ENCODE results near the gene AHDC1. TPM values are rescaled to one million over a fixed set of nuclear protein-coding genes. Genes with fewer than 3 reads are reported as not detected.
A peak's percentile ranks its signal among the peaks of the same experiment; 100 is the strongest.

Gene AHDC1, protein sequence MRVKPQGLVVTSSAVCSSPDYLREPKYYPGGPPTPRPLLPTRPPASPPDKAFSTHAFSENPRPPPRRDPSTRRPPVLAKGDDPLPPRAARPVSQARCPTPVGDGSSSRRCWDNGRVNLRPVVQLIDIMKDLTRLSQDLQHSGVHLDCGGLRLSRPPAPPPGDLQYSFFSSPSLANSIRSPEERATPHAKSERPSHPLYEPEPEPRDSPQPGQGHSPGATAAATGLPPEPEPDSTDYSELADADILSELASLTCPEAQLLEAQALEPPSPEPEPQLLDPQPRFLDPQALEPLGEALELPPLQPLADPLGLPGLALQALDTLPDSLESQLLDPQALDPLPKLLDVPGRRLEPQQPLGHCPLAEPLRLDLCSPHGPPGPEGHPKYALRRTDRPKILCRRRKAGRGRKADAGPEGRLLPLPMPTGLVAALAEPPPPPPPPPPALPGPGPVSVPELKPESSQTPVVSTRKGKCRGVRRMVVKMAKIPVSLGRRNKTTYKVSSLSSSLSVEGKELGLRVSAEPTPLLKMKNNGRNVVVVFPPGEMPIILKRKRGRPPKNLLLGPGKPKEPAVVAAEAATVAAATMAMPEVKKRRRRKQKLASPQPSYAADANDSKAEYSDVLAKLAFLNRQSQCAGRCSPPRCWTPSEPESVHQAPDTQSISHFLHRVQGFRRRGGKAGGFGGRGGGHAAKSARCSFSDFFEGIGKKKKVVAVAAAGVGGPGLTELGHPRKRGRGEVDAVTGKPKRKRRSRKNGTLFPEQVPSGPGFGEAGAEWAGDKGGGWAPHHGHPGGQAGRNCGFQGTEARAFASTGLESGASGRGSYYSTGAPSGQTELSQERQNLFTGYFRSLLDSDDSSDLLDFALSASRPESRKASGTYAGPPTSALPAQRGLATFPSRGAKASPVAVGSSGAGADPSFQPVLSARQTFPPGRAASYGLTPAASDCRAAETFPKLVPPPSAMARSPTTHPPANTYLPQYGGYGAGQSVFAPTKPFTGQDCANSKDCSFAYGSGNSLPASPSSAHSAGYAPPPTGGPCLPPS (N-terminal part only)
- total RNA-seq, result 4.2 TPM
- polyA plus RNA-seq, result 22.6 TPM
- long read RNA-seq, donor 1, result 0 reads
- long read RNA-seq, donor 2, partial matches to known transcripts, result 33 of 33 reads
- long read RNA-seq, donor 2, other reads (novel, unspliced or antisense), result 0 of 33 reads
- long read RNA-seq, donor 3, partial matches to known transcripts, result 17 of 18 reads
- long read RNA-seq, donor 3, other reads (novel, unspliced or antisense), result 0 of 18 reads
- long read RNA-seq, donor 4, partial matches to known transcripts, result 11 of 11 reads
- long read RNA-seq, donor 4, other reads (novel, unspliced or antisense), result 0 of 11 reads
- long read RNA-seq, donor 5, partial matches to known transcripts, result 18 of 24 reads
- long read RNA-seq, donor 5, other reads (novel, unspliced or antisense), result 6 of 24 reads
- long read RNA-seq, donor 6, partial matches to known transcripts, result 5 of 6 reads
- long read RNA-seq, donor 6, other reads (novel, unspliced or antisense), result 0 of 6 reads
- long read RNA-seq, donor 7, partial matches to known transcripts, result 18 of 24 reads
- long read RNA-seq, donor 7, other reads (novel, unspliced or antisense), result 6 of 24 reads
- long read RNA-seq, donor 8, partial matches to known transcripts, result 9 of 9 reads
- long read RNA-seq, donor 8, other reads (novel, unspliced or antisense), result 0 of 9 reads
- long read RNA-seq, donor 9, partial matches to known transcripts, result 6 of 6 reads
- long read RNA-seq, donor 9, other reads (novel, unspliced or antisense), result 0 of 6 reads
- long read RNA-seq, donor 10, partial matches to known transcripts, result 15 of 16 reads
- long read RNA-seq, donor 10, other reads (novel, unspliced or antisense), result 0 of 16 reads

DNA sequence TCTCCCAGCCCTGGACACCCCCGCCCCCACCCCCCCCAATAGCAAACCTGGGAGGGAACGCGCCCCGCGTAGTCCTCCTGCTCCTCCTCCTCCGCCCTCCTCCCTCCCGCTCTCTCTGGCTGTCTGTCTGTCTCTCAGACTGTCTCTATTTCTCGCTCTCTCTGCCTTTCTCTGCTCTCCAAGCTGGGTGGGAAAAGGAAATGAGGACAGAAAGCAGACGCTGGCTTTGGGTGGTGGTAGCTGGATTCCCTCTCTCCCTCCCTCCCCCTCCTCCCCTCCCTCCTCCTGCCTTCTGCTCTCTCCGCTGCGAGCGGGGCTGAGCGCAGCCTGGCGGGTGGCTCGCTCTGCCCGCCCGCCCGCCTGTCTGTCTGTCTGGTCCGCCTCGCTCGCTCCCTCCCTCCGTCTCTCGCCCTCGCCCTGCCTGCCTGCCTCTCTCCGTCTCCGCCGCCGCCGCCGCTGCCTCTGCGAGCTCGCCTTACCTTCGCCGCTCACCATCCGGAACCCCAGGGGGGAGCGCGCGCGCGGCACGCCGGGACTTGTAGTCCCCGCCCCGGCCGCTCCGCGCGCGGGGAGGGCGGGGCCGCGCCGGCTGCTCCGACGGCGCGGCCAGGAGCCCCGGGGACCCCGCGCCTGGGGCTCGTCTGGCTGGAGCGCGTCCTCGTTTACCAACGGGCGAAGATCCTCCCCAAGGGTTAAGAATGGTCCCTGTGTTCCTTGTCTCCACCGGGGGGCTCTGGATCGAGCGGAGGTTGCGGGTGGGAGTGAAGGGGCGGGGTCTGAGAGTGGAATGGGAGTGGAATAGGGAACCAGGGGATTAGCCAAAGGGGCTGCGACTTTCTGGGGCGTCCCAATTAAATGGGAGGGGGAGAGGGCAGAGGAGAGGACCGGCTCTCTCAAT, at the start of gene AHDC1:
Gene AHDC1 (minus strand): TSS at position 464 of the 898 bp plus-strand sequence. CDS start 52,029 bp downstream, outside the sequence.
- H3K4me1 ChIP-seq (ENCODE audit: control insufficient read depth in 2 of 2, insufficient read depth in 2 of 2, low read length in 2 of 2), result peaks cover 43 to 86% of the 10 kb centered on the region in 2 donors
- H3K36me3 ChIP-seq (ENCODE audit: control insufficient read depth in 2 of 2, insufficient read depth in 2 of 2, low read length in 1 of 2), result no peaks in the 10 kb centered on the region
- peak within 1 kb of the TSS; percentile 93 to 98 for H3K27ac ChIP-seq (ENCODE audit: low read depth in 1 of 2, low read length in 1 of 2)
- peak in 8 of 9 donors; percentile 74 to 96 (median 90) for DNase-seq (ENCODE audit: low read depth in 6 of 9, low spot score in 9 of 9)
- H3K4me3 ChIP-seq (ENCODE audit: low read length in 2 of 2), result peak within 1 kb of the TSS; percentile 72 to 80
- no peaks in the 10 kb centered on the region for H3K27me3 ChIP-seq (ENCODE audit: control insufficient read depth in 2 of 2, insufficient read depth in 1 of 2, low read length in 1 of 2)
- under 1% methylated on average over 74 of the region's 74 CpGs for WGBS
- H3K9me3 ChIP-seq (ENCODE audit: control insufficient read depth in 2 of 2, insufficient read depth in 1 of 2, low read length in 1 of 2), result peaks cover 0 to 2% of the 10 kb centered on the region in 2 donors

- no peak for DNase-seq (ENCODE audit: low read depth in 6 of 9, low spot score in 9 of 9)
- Histone ChIP-seq H3K36me3 (ENCODE audit: control insufficient read depth in 2 of 2, insufficient read depth in 2 of 2, low read length in 1 of 2) (no peaks in the 10 kb centered on the region), H3K9me3 (ENCODE audit: control insufficient read depth in 2 of 2, insufficient read depth in 1 of 2, low read length in 1 of 2) (no peaks in the 10 kb centered on the region), H3K4me1 (ENCODE audit: control insufficient read depth in 2 of 2, insufficient read depth in 2 of 2, low read length in 2 of 2) (peaks cover 8 to 29% of the 10 kb centered on the region in 2 donors), H3K4me3 (ENCODE audit: low read length in 2 of 2) (no peak overlapping the region), H3K27me3 (ENCODE audit: control insufficient read depth in 2 of 2, insufficient read depth in 1 of 2, low read length in 1 of 2) (no peaks in the 10 kb centered on the region), H3K27ac (ENCODE audit: low read depth in 1 of 2, low read length in 1 of 2) (no peak overlapping the region)
- 96% methylated on average over 5 of the region's 5 CpGs for WGBS
Observed at GRCh38 chr1:27652111-27652864, 48.3 kb upstream of the AHDC1 start.

DNA sequence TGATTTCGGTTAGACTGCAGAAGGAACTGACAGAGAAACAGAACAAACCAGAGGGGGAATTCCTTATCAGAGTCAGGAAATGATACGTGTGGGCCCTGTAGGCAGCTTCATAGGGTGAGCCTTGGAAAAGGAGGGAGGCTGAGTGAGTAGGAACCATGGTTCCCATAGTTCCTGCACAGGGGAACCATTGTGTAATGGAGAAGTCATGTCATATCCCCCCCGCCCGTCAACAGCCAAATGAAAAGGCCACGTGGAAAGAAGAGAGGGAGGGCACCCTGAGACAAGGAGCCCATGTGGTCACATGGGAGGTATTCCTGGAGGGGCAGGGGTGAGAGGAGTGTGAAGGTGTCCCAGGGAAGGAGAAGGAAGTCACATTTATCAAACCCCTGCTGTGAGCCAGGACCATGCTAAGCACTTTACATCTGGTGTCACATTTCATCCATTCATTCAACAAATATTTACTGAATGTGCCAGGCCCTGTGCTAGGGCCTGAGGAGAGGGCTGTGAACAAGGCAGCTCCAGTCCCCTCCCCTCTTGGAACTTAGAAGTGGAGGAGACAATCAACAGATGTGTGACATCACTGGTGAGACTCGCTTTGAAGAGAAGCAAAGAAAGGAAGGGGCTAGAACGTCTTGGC, 46.7 kb upstream of the AHDC1 start:
- H3K27me3 ChIP-seq (ENCODE audit: control insufficient read depth in 2 of 2, insufficient read depth in 1 of 2, low read length in 1 of 2), result no peaks in the 10 kb centered on the region
- H3K4me1 ChIP-seq (ENCODE audit: control insufficient read depth in 2 of 2, insufficient read depth in 2 of 2, low read length in 2 of 2), result peaks cover 8 to 18% of the 10 kb centered on the region in 2 donors
- DNase-seq (ENCODE audit: low read depth in 6 of 9, low spot score in 9 of 9), result peak in 2 of 9 donors; percentile 55 to 75
- 65% methylated on average over 7 of the region's 7 CpGs for WGBS
- no peaks in the 10 kb centered on the region for H3K9me3 ChIP-seq (ENCODE audit: control insufficient read depth in 2 of 2, insufficient read depth in 1 of 2, low read length in 1 of 2)
- H3K27ac ChIP-seq (ENCODE audit: low read depth in 1 of 2, low read length in 1 of 2), result peak overlapping the region in 1 of 2 donors; percentile 76
- H3K4me3 ChIP-seq (ENCODE audit: low read length in 2 of 2), result no peak overlapping the region
- H3K36me3 ChIP-seq (ENCODE audit: control insufficient read depth in 2 of 2, insufficient read depth in 2 of 2, low read length in 1 of 2), result no peaks in the 10 kb centered on the region

DNA sequence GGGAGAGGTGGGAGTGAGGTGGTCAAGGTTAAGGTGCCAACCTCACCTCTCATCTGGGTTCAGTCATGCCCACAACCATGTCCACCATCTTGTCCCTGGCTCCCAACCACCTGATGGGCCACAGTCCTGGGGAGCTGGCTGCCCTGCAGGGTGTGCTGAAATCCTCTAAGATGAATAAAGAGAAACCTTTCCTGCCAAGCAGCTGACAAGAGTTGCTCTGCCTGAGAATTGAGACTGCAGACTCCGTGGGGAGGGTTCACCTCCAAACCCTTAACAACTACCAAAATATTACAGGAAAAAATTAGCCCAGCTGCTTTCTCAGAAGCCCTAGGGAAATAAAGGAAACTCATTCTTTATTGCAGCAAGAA, 46.2 kb upstream of the AHDC1 start:
- no peak for DNase-seq (ENCODE audit: low read depth in 6 of 9, low spot score in 9 of 9)
- Histone ChIP-seq H3K4me1 (ENCODE audit: control insufficient read depth in 2 of 2, insufficient read depth in 2 of 2, low read length in 2 of 2) (peaks cover 8 to 16% of the 10 kb centered on the region in 2 donors), H3K27ac (ENCODE audit: low read depth in 1 of 2, low read length in 1 of 2) (no peak overlapping the region)

GRCh38 chr1:27649306-27649635, 45.3 kb upstream of the AHDC1 start:
- no peak overlapping the region for H3K4me3 ChIP-seq (ENCODE audit: low read length in 2 of 2)
- H3K27me3 ChIP-seq (ENCODE audit: control insufficient read depth in 2 of 2, insufficient read depth in 1 of 2, low read length in 1 of 2), result no peaks in the 10 kb centered on the region
- 91% methylated on average over 11 of the region's 11 CpGs for WGBS
- H3K4me1 ChIP-seq (ENCODE audit: control insufficient read depth in 2 of 2, insufficient read depth in 2 of 2, low read length in 2 of 2), result peaks cover 8 to 16% of the 10 kb centered on the region in 2 donors
- DNase-seq (ENCODE audit: low read depth in 6 of 9, low spot score in 9 of 9), result no peak
- no peaks in the 10 kb centered on the region for H3K9me3 ChIP-seq (ENCODE audit: control insufficient read depth in 2 of 2, insufficient read depth in 1 of 2, low read length in 1 of 2)
- H3K27ac ChIP-seq (ENCODE audit: low read depth in 1 of 2, low read length in 1 of 2), result no peak overlapping the region
- H3K36me3 ChIP-seq (ENCODE audit: control insufficient read depth in 2 of 2, insufficient read depth in 2 of 2, low read length in 1 of 2), result no peaks in the 10 kb centered on the region

More for the DNA sequence above, 46.2 kb upstream of the AHDC1 start:
- no peaks in the 10 kb centered on the region for H3K9me3 ChIP-seq (ENCODE audit: control insufficient read depth in 2 of 2, insufficient read depth in 1 of 2, low read length in 1 of 2)
- H3K36me3 ChIP-seq (ENCODE audit: control insufficient read depth in 2 of 2, insufficient read depth in 2 of 2, low read length in 1 of 2), result no peaks in the 10 kb centered on the region
- no peak overlapping the region for H3K4me3 ChIP-seq (ENCODE audit: low read length in 2 of 2)
- H3K27me3 ChIP-seq (ENCODE audit: control insufficient read depth in 2 of 2, insufficient read depth in 1 of 2, low read length in 1 of 2), result no peaks in the 10 kb centered on the region
- whole genome bisulfite sequencing, result 85% methylated on average over 1 of the region's 1 CpG

DNA sequence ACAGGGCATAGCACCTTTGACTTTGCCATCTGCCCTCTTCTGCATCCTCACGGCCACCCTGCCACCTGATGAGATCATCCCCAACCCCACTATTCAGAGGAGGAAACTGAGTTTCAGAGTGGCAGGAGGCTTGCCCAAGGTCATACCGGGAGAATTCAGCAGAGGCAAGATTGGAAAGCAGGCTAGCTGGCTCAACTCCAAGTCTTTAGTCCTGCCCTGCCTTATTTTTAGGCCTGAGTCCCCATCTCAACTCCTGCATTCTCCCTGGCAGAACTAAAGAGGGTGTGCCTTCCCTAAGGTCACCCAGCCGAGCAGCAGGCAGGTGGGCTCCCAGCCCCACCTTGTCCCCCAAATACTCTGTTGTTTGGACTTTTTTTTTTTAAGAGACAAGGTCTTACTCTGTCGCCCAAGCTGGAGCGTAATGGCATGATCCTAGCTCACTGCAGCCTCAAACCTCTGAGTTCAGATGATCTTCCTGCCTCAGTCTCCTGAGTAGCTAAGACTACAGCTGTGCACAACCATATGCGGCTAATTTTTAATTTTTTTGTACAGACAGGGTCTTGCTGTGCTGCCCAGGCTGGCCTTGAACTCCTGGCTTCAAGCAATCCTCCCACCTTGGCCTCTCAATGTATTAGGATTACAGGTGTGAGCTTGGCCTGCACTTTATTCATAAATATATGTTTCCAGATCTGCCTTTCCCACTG, 44.8 kb upstream of the AHDC1 start:
- Histone ChIP-seq H3K4me3 (ENCODE audit: low read length in 2 of 2) (no peak overlapping the region), H3K27me3 (ENCODE audit: control insufficient read depth in 2 of 2, insufficient read depth in 1 of 2, low read length in 1 of 2) (no peaks in the 10 kb centered on the region), H3K27ac (ENCODE audit: low read depth in 1 of 2, low read length in 1 of 2) (no peak overlapping the region), H3K9me3 (ENCODE audit: control insufficient read depth in 2 of 2, insufficient read depth in 1 of 2, low read length in 1 of 2) (no peaks in the 10 kb centered on the region), H3K36me3 (ENCODE audit: control insufficient read depth in 2 of 2, insufficient read depth in 2 of 2, low read length in 1 of 2) (no peaks in the 10 kb centered on the region), H3K4me1 (ENCODE audit: control insufficient read depth in 2 of 2, insufficient read depth in 2 of 2, low read length in 2 of 2) (peaks cover 10 to 21% of the 10 kb centered on the region in 2 donors)
- WGBS, result 95% methylated on average over 6 of the region's 6 CpGs
- no peak for DNase-seq (ENCODE audit: low read depth in 6 of 9, low spot score in 9 of 9)
